ENCODE measurements around the gene TIMM44.
A peak's percentile ranks its signal among the peaks of the same experiment; 100 is the strongest.
"Not testable (repeated sequence)": the region's sequence is repeated elsewhere in the genome, so short reads cannot be mapped to it uniquely, and the experiment has no call there.

The TIMM44 gene

GRCh38 chr19:7923295-7924191 is 19.9 kb downstream of the TIMM44 start:
- DNase-seq: no peak

DNA sequence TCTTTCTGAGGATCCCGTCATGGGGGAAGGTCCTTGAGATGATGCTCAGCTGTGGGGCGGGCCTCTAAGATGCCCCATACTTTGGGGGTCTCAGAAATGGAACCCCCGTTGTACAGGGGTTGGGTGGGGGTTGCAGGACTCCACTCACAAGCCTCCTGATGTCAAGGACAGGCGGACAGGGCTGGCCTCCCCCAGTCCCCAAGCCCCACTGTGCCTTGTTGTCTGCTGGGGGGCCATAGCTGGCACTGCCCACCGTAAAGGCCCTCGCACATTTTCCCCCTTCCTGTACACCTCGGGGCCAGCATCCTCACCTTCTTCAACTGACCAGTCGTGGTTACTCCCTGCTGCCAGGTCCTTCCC is 20.6 kb downstream of the TIMM44 start:
- DNase-seq: no peak

- DNase-seq: no peak
Measured at GRCh38 chr19:7921967-7922835, 21.3 kb downstream of the TIMM44 start.

- DNase-seq: no peak
Measured at GRCh38 chr19:7921302-7921966, 22.0 kb downstream of the TIMM44 start.

- peak; percentile 100 for DNase-seq
Measured at GRCh38 chr19:7920519-7921301, 22.8 kb downstream of the TIMM44 start.

DNA sequence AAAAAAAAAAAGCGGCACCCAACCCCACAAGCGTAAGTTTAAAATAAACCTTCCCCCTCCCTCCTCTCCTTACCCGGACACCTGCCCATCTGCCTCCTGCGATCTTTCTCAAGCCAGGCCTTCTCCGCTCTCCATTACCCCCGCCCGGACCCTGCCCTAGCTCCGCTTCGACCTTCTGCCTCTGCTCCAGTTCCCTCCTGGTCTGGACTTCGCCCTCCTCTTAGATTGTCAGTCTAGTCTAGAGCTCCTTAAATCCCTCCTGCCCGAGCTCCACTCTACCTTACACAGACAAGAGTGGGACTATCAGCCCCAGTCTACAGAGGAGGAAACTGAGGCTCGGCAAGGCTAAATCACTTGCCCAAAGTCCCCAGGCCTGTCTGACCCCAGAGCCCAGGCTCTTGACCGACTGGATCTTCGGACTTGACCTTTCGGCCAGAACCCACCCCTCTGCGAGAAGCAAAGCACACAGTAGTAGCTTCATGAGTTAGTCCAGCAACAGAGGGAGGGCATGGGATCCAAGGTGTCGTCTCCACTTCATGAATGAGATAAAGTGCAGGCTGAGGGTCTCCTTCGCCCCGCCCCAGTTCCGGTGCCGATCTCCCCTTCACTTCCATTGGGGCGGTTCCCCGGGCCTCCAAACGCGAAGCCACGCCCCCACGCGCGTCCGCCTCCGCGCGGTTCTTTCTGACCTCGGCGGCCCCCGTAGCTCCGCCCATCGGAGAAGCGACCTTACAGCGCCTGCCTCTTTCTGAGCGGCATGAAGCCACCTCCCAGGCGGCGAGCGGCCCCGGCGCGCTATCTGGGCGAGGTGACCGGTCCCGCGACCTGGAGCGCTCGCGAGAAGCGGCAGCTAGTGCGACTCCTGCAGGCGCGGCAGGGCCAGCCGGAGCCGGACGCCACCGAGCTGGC is 23.6 kb downstream of the TIMM44 start, which contains the start of gene SNAPC2:
Gene SNAPC2 (plus strand): TSS at position 729 of the 909 bp plus-strand sequence. CDS start 29 bp downstream, at position 758.
- DNase-seq: peak; percentile 94

DNA sequence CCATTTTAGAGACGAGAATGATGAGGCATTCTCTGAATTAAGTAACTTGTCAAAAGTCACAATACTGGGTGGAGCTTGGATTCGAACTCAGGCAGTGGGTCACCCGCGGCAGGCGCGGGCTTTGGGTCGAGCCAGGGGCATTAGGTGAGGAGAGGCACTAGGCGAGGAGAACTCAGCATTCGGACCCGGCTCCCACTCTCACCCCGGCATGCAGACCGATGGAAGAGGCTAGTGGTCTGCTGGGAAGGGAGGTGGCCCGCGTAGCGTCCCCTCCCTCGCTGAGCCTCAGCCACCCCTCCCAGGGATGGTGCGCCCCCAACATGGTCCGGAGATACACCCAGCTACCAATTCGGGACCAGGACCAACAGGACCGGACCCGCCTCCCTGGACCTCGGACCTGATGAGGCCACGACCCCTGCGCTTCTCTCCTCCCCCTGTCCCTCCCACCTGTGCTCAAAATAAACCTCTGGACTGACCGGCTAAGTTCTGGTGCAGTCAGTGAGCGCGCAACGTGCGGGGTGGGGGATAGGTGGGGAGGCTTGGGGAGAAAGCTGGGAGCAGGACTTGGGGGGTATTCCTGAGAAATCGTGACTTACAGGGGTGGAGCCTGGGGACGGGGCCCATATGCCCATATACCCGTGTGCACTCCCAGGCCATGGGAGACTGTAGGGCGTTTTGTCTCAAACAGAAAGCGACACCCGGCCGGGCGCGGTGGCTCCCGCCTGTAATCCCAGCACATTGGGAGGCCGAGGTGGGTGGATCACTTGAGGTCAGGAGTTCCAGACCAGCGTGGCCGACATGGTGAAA is 24.6 kb downstream of the TIMM44 start:
- no peak for DNase-seq

DNA sequence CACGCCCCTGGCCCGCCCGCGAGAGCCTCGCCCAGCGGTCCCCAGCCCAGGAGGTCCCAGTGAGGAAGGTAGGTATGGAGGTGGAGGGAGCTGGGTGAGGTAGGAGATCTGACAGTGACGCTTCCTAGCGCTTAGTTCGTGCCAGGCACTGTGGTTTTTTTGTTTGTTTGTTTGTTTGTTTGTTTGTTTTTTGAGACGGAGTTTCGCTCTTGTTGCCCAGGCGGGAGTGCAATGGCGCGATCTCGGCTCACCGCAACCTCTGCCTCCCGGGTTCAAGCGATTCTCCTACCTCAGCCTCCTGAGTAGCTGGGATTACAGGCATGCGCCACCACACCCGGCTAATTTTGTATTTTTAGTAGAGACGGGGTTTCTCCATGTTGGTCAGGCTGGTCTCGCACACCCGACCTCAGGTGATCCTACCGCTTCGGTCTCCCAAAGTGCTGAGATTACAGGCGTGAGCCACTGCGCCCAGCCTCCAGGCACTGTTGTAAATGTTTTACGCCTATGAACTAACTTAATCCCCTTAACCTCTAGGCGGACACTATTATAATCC is 25.3 kb downstream of the TIMM44 start:
- DNase-seq: not testable (repeated sequence)

- DNase-seq: peak; percentile 30
Measured at GRCh38 chr19:7917267-7918061, 26.0 kb downstream of the TIMM44 start.

- DNase-seq: no peak
Measured at GRCh38 chr19:7916955-7917266, 26.6 kb downstream of the TIMM44 start.

DNA sequence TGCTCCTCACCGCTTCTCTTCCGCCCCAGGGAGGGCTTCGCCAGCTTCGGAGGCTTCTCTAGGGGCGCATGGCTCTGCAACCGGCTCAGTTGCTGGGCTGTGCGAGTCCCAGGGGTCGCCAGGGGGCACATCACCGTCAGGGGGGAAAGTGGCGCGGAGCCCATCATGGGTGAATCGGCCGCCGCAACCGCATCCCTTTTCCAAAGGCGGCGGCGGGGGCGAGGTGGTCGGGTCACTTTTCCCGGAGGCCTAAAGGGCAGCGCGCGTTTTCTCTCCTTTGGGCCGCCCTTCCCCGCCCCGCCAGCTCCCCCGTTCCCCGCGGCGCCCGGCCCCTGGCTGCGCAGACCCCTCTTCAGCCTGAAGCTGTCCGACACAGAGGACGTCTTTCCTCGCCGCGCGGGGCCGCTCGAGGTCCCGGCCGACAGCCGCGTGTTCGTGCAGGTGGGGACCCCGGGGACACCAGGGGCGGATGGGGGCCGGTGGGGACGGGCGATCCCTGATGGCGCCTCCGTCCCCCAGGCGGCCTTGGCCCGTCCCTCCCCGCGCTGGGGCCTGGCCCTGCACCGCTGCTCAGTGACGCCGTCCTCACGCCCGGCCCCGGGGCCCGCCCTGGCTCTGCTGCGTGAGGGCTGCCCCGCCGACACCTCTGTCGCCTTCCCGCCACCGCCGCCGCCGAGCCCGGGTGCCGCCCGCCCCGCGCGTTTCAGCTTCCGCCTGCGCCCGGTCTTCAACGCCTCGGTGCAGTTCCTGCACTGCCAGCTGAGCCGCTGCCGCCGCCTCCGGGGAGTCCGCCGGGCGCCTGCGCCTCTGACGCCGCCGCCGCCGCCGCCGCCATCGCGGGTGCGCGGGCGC is 27.1 kb downstream of the TIMM44 start:
- DNase-seq: no peak

DNA sequence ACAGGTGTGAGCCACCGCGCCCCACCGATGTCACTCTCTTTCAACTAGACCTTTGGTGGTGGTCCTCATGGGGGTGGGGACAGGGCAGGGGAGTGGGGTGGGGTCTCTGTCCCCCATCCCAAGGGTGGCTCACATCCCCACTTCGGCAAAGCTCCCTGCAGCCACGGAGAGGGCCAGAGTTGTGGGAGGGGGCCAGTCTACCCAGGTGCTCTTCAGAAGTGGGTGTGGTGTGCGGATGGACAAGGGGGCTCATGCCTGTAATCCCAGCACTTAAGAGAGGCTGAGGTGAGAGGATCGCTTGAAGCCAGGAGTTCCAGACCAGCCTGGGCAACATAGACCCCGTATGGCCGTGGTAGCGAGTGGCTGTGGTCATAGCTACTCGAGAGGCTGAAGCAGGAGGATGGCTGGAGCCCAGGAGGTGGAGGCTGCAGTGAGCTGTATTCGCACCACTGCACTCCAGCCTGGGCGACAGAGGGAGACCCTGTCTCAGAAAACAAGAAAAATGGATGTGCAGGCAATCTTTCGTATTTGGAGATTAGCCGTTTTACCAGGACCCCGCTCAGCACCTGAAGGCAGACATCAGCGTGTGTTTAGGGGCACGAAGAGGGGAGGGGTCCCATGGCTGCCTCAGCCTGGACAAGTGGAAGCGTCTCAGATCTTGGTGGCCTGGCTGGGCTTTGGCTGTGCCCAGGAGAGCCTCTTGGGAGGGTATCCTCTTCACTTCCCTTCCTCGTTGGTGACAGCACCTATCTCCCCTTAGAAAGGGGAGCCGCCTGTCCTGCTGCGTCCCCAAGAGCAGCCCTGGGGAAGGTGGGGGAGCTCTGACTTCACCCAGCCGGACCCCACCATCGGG is 28.0 kb downstream of the TIMM44 start:
- DNase-seq: no peak

DNA sequence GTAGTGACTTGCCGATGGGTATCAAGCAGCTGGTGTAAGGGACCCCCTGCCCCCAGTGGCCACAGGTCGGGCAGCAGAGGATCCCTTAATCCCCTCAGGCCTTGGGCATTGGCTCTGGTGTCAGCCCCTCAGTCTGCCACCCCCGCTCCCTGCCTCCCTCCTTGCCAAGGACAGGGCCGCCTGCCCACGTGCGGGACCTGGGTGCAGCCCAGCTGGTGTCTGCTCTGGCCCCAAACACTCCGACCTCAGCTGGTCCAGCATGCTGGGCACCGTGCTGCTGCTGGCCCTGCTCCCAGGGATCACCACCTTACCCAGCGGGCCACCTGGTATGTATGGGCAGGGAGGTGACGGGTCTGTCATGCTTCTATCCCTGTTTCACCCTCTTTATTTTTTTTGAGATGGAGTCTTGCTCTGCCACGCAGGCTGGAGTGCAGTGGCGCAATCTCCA is 28.8 kb downstream of the TIMM44 start, which contains the start of gene TGFBR3L:
Gene TGFBR3L (plus strand): TSS at position 233 of the 448 bp plus-strand sequence.
- no peak for DNase-seq

- no peak for DNase-seq
Measured at GRCh38 chr19:7914099-7914498, 29.4 kb downstream of the TIMM44 start.

DNA sequence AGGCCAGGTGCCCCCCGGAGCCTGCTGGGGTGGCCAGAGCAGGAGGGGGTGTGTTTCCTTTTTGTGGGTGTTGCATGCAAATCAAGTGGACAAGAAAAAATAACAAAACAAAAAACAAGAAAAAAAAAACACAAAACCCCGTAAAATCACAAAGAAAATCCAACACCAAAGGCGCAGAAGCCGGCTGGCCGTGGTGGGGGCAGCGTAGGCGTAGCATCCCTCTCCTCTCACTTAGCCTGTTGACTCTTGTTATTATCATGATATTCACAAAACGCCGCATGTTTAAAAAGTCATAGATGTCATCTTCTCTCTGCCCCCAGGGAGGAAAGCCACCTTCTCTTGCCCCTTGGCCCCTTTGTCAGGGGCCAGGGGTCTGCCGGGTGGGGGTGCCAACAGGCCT is 29.8 kb downstream of the TIMM44 start:
- DNase-seq: no peak

- no peak for DNase-seq
Measured at GRCh38 chr19:7912697-7913564, 30.5 kb downstream of the TIMM44 start.

Measured in NCI-H1436 (cell line).